ENCODE measurements around the gene CYP2D6.
"Not testable (repeated sequence)": the region's sequence is repeated elsewhere in the genome, so short reads cannot be mapped to it uniquely, and the experiment has no call there.

CYP2D6 gene

GRCh38 chr22:42111798-42112197, 18.8 kb downstream of the CYP2D6 start:
- DNase-seq (ENCODE audit: insufficient read length, low spot score) = no peak
- TF ChIP-seq POLR2A (IDR thresholded peaks at IDR 0.05; ENCODE audit: low read depth, low read length) = no peak
- no peak for FAIRE-seq

DNA sequence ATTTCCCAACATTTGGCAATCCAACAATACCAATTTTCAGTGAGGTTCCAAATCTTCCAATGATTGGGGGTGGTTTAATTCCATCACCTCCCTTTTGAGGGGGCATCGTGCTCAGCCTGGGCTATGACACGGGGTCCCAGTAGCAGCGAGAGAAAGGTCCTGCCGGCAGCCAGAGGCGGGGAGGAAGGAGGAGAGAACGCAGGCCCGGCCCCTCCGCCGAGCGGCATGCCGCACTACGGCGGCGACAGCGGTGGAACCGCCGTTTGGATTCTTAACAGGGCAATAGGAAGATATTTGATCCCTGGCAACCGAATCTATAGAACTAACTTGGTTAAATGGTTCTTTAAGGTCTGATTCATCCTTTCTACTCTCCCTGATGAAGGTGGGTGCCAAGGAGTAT, 21.8 kb downstream of the CYP2D6 start:
- no peak for DNase-seq (ENCODE audit: insufficient read length, low spot score)
- TF ChIP-seq POLR2A (IDR thresholded peaks at IDR 0.05; ENCODE audit: low read depth, low read length) = no peak
- no peak for FAIRE-seq

GRCh38 chr22:42104332-42104860, 26.2 kb downstream of the CYP2D6 start:
- FAIRE-seq; DNase-seq (ENCODE audit: insufficient read length, low spot score): not testable (repeated sequence)

- DNase-seq (ENCODE audit: insufficient read length, low spot score) (no peak), FAIRE-seq (no peak)
These were observed 29.4 kb downstream of the CYP2D6 start for GRCh38 chr22:42101199-42101598.

GRCh38 chr22:42091455-42091782, 39.2 kb downstream of the CYP2D6 start:
- FAIRE-seq (no peak), DNase-seq (ENCODE audit: insufficient read length, low spot score) (no peak)
- TF ChIP-seq POLR2A (IDR thresholded peaks at IDR 0.05; ENCODE audit: low read depth, low read length) = no peak

More at GRCh38 chr22:42101199-42101598, 29.4 kb downstream of the CYP2D6 start:
- no peak for TF ChIP-seq POLR2A (IDR thresholded peaks at IDR 0.05; ENCODE audit: low read depth, low read length)

- peak; percentile 71 for TF ChIP-seq POLR2A (IDR thresholded peaks at IDR 0.05; ENCODE audit: low read depth, low read length)
- DNase-seq (ENCODE audit: insufficient read length, low spot score) (peak; percentile 86), FAIRE-seq (peak; percentile 43)
These were observed 39.8 kb downstream of the CYP2D6 start, which contains the start of gene NDUFA6 for GRCh38 chr22:42090596-42091454. NDUFA6 (minus strand) TSS chr22:42090772; CDS start chr22:42090744, 28 bp downstream.

- FAIRE-seq = no peak
- DNase-seq (ENCODE audit: insufficient read length, low spot score) = no peak
- no peak for TF ChIP-seq POLR2A (IDR thresholded peaks at IDR 0.05; ENCODE audit: low read depth, low read length)
These were observed 44.6 kb downstream of the CYP2D6 start for GRCh38 chr22:42086051-42086450.

DNA sequence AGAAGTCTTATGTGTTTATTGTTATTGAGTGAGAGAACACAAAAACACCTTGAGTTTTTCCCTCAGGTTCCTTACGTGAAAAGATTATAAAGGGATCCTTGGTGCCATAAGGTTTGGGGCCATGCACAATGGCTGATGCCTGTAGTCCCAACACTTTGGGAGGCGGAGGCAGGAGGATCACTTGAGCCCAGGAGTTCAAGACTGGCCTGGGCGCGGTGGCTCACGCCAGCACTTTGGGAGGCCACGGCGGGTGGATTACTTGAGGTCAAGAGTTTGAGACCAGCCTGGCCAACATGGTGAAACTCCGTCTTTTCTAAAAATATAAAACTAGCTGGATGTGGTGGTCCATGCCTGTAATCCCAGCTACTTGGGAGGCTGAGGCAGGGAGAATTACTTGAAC, 45.7 kb downstream of the CYP2D6 start:
- DNase-seq (ENCODE audit: insufficient read length, low spot score) (no peak), FAIRE-seq (no peak)
- no peak for TF ChIP-seq POLR2A (IDR thresholded peaks at IDR 0.05; ENCODE audit: low read depth, low read length)

- FAIRE-seq = no peak
- TF ChIP-seq POLR2A (IDR thresholded peaks at IDR 0.05; ENCODE audit: low read depth, low read length) = no peak
- DNase-seq (ENCODE audit: insufficient read length, low spot score) = no peak
These were observed 47.5 kb downstream of the CYP2D6 start for GRCh38 chr22:42083119-42083518.

GRCh38 chr22:42080287-42080686, 50.3 kb downstream of the CYP2D6 start:
- DNase-seq (ENCODE audit: insufficient read length, low spot score) (no peak), FAIRE-seq (no peak)
- TF ChIP-seq POLR2A (IDR thresholded peaks at IDR 0.05; ENCODE audit: low read depth, low read length) = no peak

- DNase-seq (ENCODE audit: insufficient read length, low spot score) (peak; percentile 91), FAIRE-seq (no peak)
- TF ChIP-seq POLR2A (IDR thresholded peaks at IDR 0.05; ENCODE audit: low read depth, low read length) = peak; percentile 58; the same call in 1 of the 2 replicates
These were observed 51.0 kb downstream of the CYP2D6 start, which contains the start of gene SMDT1 for GRCh38 chr22:42079319-42080251. SMDT1 (plus strand) TSS chr22:42079700; CDS start chr22:42079769, 69 bp downstream.

DNA sequence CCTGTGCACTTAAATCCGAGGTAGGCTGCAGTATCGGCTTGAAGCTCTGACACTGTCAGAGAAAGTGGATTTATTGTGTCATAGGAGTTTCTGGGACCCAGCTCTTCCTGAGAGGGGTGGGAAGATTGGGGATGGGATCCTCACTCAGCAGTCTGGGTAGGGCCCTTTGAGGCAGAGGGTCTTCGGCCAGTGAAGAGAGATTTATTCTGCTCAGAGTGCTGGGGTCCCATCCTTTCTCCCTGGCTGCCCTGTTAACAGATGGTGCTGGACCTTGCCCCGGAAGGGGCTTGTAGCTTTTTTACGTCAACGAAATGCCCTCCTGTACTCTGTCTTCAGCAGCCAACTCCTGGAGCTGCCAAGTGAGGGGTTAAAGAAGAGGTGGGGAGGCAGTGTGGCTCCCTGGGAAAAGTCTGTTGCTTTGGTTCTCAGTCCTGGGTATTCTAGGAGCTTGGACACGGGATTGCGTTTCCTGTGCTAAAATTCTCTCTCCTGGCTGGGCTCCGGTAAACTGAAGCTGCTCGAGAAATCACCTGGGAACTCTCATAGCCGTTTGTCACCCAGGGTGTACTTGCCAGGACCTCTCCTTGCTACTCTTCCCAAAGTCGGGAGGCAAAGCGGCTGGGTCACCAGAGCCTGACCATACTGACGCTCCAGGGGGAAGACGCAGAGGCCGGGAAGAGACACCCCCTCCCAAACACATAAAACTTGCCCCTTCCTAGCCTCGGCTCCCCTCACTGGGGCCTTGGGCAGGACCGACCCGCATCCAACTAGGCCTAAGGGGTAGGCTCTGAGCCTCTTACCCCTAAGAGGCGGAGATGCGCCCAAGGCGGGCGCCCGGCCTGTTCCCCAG, 51.9 kb downstream of the CYP2D6 start:
- TF ChIP-seq POLR2A (IDR thresholded peaks at IDR 0.05; ENCODE audit: low read depth, low read length) = no peak
- FAIRE-seq (no peak), DNase-seq (ENCODE audit: insufficient read length, low spot score) (no peak)

DNA sequence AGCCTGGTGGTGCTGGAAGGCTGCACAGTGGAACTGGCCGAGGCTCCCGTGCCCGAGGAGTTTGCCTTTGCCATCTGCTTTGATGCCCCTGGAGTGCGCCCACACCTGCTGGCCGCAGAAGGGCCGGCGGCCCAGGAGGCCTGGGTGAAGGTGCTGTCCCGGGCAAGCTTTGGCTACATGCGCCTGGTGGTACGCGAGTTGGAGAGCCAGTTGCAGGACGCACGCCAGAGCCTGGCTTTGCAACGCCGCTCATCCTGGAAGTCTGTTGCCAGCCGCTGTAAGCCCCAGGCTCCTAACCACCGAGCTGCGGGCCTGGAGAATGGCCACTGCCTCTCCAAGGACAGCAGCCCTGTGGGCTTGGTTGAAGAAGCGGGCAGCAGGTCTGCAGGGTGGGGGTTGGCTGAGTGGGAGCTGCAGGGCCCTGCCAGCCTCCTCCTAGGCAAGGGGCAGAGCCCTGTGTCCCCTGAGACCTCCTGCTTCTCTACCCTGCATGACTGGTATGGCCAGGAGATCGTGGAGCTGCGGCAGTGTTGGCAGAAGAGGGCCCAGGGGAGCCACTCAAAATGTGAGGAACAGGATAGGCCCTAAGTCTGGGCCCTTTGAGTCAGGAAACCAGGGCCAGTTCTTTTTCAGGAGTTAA, 53.0 kb downstream of the CYP2D6 start:
- DNase-seq (ENCODE audit: insufficient read length, low spot score) (no peak), FAIRE-seq (no peak)
- TF ChIP-seq POLR2A (IDR thresholded peaks at IDR 0.05; ENCODE audit: low read depth, low read length) = no peak

Data from H54 (cell line).